ENCODE data around the gene AIRE. TPM values are rescaled to one million over a fixed set of nuclear protein-coding genes. Genes with fewer than 3 reads are reported as not detected.

The AIRE gene
- total RNA-seq, 6 experiments from 2014 or later: 0.05 to 0.12 TPM; not detected in 4

DNA sequence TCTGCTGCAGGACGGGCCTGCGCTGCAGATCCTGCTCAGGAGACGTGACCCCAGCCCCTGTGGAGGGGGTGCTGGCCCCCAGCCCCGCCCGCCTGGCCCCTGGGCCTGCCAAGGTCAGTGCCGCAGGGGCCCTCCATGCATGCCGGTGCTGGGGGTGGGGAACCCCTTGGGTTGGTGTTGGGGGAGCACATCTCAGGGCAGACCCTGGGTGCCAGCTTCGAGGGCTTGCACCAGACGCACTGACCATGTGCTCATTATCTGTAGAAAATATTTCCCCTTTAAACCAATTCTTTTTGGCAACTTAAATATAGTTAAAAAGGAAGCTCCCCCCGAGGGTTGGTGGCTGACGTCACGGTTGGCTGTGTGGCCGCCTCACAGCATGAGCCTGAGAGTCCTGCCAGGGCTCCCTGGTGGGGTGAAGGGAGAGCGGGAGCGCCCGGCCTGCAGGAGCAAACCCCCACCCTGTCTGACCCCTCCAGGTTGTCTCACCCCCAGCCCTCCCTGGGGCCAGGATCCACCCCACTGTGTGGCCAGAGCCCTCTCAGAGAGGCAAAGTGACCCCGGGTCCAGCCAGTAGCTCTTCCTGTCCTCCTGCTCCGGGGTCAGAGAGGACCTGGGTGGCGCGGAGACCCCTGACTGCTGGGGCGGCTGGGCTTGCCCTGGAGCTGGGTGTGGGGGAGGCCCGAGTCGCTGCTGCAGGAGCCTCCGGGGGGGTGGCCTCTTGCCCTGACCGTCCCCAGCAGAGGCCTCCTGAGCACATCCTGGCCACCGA, 8.9 kb downstream of the AIRE start:
- Mint-ChIP-seq H3K4me1 (ENCODE audit: low read depth) (peaks cover 5% of the 10 kb centered on the region; the same call in 1 of the 2 replicates), H3K27me3 (ENCODE audit: insufficient read depth) (peaks cover 3% of the 10 kb centered on the region; the same call in 1 of the 2 replicates), H3K4me3 (no peak overlapping the region), H3K27ac (no peak overlapping the region), H3K9me3 (no peaks in the 10 kb centered on the region), H3K36me3 (ENCODE audit: low read depth) (no peaks in the 10 kb centered on the region)
- peak; percentile 8 for DNase-seq
- TF ChIP-seq, protein P1, sequence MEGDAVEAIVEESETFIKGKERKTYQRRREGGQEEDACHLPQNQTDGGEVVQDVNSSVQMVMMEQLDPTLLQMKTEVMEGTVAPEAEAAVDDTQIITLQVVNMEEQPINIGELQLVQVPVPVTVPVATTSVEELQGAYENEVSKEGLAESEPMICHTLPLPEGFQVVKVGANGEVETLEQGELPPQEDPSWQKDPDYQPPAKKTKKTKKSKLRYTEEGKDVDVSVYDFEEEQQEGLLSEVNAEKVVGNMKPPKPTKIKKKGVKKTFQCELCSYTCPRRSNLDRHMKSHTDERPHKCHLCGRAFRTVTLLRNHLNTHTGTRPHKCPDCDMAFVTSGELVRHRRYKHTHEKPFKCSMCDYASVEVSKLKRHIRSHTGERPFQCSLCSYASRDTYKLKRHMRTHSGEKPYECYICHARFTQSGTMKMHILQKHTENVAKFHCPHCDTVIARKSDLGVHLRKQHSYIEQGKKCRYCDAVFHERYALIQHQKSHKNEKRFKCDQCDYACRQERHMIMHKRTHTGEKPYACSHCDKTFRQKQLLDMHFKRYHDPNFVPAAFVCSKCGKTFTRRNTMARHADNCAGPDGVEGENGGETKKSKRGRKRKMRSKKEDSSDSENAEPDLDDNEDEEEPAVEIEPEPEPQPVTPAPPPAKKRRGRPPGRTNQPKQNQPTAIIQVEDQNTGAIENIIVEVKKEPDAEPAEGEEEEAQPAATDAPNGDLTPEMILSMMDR (IDR thresholded peaks at IDR 0.05): no peak

DNA sequence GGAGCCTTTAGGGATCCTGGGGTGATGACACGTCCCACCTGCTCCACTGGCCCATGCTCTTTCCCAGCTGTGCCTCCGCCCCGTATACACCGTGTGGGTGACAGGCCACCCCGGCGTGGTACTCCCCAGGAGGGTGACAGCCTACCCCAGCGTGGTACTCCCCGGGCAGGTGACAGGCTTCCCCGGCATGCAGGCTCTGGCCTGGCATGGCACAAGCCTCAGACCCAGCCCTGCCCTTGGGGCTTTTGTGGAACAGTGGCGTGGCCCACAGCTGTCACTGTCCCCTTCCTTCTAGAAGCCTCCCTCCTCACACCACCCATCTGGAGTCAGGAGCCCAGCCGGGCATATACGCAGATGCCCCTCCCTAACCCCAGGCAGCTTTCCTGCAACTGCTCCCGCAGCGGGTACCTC, 9.5 kb downstream of the AIRE start:
- Mint-ChIP-seq H3K4me1 (ENCODE audit: low read depth) (peaks cover 5% of the 10 kb centered on the region; the same call in 1 of the 2 replicates), H3K4me3 (no peak overlapping the region), H3K9me3 (no peaks in the 10 kb centered on the region), H3K27me3 (ENCODE audit: insufficient read depth) (peaks cover 2% of the 10 kb centered on the region; the same call in 1 of the 2 replicates), H3K27ac (no peak overlapping the region), H3K36me3 (ENCODE audit: low read depth) (no peaks in the 10 kb centered on the region)
- no peak for DNase-seq
- TF ChIP-seq, protein P1 (IDR thresholded peaks at IDR 0.05): no peak

DNA sequence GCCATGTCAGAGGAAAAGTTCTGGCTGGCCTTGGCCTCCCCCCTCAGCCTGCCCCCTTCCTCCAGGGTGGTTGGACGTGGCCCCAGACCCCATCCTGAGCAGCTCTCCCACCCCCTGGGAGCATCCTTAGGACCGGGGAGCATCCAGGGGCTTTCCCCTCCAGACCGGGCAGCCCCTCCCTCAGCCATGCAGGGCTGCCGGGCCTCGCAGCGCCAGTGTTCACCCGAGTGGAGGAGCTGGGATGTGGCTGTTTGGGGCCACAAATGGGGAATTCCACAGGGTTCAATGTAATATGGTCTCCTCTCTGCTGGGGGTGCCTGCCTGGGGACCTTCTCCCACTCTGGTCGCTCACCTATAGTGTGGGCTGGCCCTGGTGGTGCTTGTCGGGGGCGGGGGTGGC, 10.0 kb downstream of the AIRE start:
- TF ChIP-seq, protein P1 (IDR thresholded peaks at IDR 0.05): no peak
- no peak for DNase-seq
- no peaks in the 10 kb centered on the region for H3K36me3 Mint-ChIP-seq (ENCODE audit: low read depth)
- H3K27me3 Mint-ChIP-seq (ENCODE audit: insufficient read depth): peaks cover under 1% of the 10 kb centered on the region
- H3K9me3 Mint-ChIP-seq: no peaks in the 10 kb centered on the region
- H3K4me3 Mint-ChIP-seq: no peak overlapping the region
- peaks cover 6% of the 10 kb centered on the region; the same call in 1 of the 2 replicates for H3K4me1 Mint-ChIP-seq (ENCODE audit: low read depth)
- no peak overlapping the region for H3K27ac Mint-ChIP-seq

DNA sequence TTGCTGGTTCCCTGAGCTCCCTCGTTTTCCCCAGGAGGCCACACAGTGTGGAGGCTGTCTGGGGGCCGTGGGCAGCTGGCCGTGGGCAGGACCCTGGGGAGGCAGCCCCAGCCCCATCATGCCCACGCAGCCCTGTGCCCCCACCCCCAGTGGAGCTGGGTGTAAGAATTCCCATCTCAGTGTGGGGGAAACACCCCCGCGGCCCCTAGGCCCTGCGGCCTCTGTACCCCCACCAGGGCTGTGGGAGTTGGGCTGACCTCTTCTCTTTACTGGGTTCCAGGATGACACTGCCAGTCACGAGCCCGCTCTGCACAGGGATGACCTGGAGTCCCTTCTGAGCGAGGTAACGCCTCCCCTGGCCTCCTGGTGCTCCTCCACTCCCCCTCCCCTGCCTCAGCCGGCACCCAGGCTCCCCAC, 10.4 kb downstream of the AIRE start:
- H3K36me3 Mint-ChIP-seq (ENCODE audit: low read depth): no peaks in the 10 kb centered on the region
- DNase-seq: no peak
- H3K9me3 Mint-ChIP-seq: no peaks in the 10 kb centered on the region
- TF ChIP-seq, protein P1 (IDR thresholded peaks at IDR 0.05): no peak
- no peak overlapping the region for H3K4me3 Mint-ChIP-seq
- peaks cover 10% of the 10 kb centered on the region for H3K4me1 Mint-ChIP-seq (ENCODE audit: low read depth)
- H3K27me3 Mint-ChIP-seq (ENCODE audit: insufficient read depth): peaks cover 3% of the 10 kb centered on the region
- H3K27ac Mint-ChIP-seq: no peak overlapping the region

DNA sequence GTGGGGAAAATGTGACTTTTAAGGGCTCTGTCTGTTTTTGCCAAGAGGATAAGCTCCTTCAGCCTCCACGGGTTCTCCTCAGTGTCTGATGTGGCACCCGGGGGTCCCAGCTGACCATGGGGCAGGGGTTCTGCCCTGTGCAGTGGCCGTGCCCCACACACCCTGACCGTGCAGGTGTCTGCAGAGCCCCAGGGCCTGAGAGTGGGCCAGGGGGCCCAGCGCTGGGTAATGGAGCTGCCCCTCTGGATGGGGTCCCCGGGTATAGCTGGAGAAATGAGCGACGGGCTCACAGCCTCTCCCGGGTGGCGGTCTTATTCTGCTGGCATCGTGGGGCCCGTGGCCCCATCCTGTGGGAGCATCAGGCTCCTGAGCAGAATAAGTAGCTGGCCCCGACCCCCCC, 11.2 kb downstream of the AIRE start:
- Mint-ChIP-seq H3K27me3 (ENCODE audit: insufficient read depth) (peaks cover 3% of the 10 kb centered on the region), H3K4me1 (ENCODE audit: low read depth) (peaks cover 14% of the 10 kb centered on the region), H3K4me3 (no peak overlapping the region), H3K27ac (no peak overlapping the region), H3K36me3 (ENCODE audit: low read depth) (no peaks in the 10 kb centered on the region), H3K9me3 (no peaks in the 10 kb centered on the region)
- DNase-seq: no peak
- TF ChIP-seq, protein P1 (IDR thresholded peaks at IDR 0.05): no peak

All from HFFc6 (cell line).